CD4-positive, alpha-beta T cell treated with Interleukin-6 at 100 ng/mL for 8 hours (primary cell): Measurements from ENCODE around the gene PLAGL1.

Experiments used
- DNase-seq: peaks from one replicate; pipeline ENCODE4 v3.0.0-alpha.2; 2020; ENCODE audit warnings: mixed read lengths, low spot score

PLAGL1 gene

GRCh38 chr6:144008846-144009245 lies 787 bp upstream of the PLAGL1 start:
- DNase-seq, result no peak

GRCh38 chr6:144007478-144008119 lies 460 bp downstream of the PLAGL1 start:
- DNase-seq, result no peak

- no peak for DNase-seq
These were observed 1.2 kb downstream of the PLAGL1 start for GRCh38 chr6:144006736-144007477.

DNA sequence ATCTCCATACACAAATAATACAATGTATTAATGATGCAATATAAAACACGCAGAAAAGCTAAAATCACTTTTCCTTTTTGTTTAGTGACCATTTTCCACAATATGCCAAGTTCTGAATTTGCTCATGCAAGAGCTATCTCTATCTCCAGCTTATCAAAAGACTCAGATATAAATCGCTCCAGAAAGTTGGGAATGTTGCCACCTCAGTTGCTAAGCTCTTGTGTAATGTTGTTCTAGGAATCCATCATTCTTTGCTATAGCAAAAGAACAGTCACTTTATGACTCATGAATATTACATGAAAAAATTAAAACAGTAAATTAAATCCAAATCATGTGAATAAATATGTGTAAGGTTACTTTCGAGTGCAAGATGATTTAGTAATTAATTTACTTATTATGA lies 8.7 kb downstream of the PLAGL1 start:
- DNase-seq, result no peak

GRCh38 chr6:143998686-143999085 lies 9.4 kb downstream of the PLAGL1 start:
- no peak for DNase-seq

DNA sequence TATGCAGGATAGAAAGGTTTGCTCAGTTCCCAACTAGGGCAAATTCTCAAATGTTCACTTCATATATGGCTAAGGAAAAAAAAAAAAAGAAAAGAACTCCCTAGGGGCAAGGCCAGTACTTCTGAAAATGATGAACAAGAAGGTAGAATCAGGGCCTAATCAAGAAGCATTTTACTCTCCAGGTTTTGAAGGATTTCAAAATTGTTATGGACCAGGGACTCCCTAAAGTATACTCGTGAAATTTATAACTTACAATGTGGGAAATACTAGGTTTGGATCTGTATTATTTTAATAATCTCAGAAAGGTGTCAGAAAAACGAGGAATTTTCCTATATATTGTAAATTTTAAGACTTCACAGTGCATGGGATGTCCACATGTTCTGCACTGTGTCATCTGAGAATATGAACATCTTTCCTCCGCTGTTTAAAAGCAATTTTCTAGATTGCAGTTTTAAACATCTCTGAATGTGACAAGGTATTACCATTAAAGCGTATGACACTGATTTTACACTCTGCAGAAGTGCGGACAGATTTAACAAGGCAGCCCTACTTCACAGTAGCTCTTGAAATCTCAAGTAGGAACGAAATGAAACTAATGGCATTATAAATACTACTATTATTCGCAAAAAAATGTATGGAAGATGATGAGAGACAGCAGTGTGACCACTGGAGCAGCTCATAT lies 14.0 kb downstream of the PLAGL1 start:
- no peak for DNase-seq

- no peak for DNase-seq
These were observed 15.8 kb downstream of the PLAGL1 start for GRCh38 chr6:143992285-143992684.

DNA sequence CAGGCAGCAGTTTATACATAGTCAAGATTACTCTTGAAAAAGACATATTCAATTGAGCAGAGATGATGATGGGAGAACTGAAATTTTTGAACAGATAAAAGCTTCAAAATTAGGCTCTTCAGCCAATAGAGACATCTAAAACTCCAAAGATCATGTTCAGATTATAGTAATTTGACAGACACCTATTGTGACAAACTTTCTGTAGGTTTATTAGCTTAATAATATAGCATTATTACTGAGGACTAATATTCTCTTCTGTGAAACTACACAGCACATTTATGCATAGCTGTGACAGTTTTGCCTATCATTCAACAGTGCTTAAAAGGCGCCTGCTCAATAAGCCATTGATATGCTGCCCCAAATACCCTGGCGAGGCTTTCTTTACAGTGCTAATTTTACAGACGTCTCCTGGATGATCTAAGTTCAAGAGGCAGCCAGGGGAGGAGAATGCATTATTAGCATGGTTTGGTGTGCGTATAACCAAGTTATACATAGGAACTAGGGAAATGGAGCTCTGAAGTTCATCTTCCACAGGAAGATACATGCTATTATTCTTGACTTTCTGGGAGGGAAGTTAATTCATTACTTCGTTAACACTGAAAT lies 21.5 kb downstream of the PLAGL1 start:
- no peak for DNase-seq

- DNase-seq, result no peak
These were observed 23.4 kb downstream of the PLAGL1 start for GRCh38 chr6:143984666-143985065.

- DNase-seq, result no peak
These were observed 25.1 kb downstream of the PLAGL1 start for GRCh38 chr6:143982968-143983367.

DNA sequence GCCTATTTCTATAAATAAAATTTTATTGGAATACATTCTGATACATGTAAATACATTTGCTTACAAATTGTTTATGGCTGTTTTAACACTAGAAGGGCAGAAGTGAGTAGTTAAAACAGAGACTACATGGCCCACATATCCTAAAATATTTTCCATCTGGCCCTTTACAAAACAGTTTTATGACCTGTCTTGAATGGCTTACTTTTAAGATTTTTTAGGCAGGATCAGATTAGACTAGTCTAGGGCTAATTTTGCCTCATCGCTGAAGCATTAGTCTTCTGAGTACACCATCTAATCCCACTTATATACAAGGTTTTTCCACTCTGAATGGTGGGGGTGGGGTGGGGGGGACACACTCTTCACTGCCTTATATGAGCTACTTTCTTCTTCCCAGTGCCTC lies 27.1 kb downstream of the PLAGL1 start:
- DNase-seq, result no peak

- DNase-seq, result no peak
These were observed 31.2 kb downstream of the PLAGL1 start for GRCh38 chr6:143976806-143977349.

GRCh38 chr6:143974089-143974488 lies 34.0 kb downstream of the PLAGL1 start:
- DNase-seq, result no peak

- no peak for DNase-seq
These were observed 34.7 kb downstream of the PLAGL1 start for GRCh38 chr6:143973097-143973966.

- no peak for DNase-seq
These were observed 36.4 kb downstream of the PLAGL1 start for GRCh38 chr6:143971482-143972205.

GRCh38 chr6:143970456-143971218 lies 37.4 kb downstream of the PLAGL1 start:
- DNase-seq, result no peak

GRCh38 chr6:143969077-143969476 lies 39.0 kb downstream of the PLAGL1 start:
- DNase-seq, result no peak

DNA sequence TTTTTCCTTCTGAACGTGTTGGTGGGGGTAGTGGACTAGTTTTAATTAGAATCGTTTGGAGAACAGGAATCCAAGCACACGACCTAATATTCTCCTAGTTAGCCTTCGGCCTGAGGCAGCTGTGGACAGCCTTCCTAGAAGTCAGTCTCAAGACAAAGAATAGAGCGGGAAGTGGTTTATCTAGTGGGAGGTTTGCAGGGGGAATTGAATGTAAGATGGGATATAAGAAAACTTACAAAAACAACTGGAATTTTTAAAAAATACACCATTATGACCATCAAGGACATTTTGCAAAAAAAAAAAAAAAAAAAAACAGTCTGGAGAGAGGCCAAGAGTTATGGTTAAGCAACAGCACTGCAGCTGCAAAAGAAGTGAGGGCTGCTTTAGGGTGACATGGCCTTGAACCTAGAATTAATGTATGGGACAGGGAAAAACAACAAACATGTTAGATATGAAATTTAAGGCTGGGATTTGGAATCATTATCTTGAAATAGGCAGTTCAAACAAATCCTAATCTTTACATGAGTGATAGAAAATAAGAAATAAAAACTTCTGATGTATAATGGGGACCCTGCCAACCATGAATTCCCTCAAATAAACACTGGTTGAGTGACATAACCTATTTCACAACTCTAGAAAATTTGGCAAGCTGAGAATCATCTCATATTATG lies 40.2 kb downstream of the PLAGL1 start:
- no peak for DNase-seq

- no peak for DNase-seq
These were observed 41.7 kb downstream of the PLAGL1 start for GRCh38 chr6:143966312-143966711.
